Activated CD8-positive, alpha-beta memory T cell treated with anti-CD3 and anti-CD28 coated beads, Interleukin-2, amount 10 ng/mL, durations not matched to agents 7 days and 5 days (primary cell): ENCODE data around the gene PRPF19. TPM values are rescaled to one million over a fixed set of nuclear protein-coding genes. Genes with fewer than 3 reads are reported as not detected.

Source experiments
- total RNA-seq, 2 experiments: library from RNA; stranded (reverse); gene quantifications; one replicate each; pipeline ENCODE4 v1.2.3, GENCODE V29; 2021

The PRPF19 gene
- total RNA-seq, 2 experiments from 2014 or later: 125 to 144 TPM

Other genes starting within 250 kb of the PRPF19 start
- not detected for gene MS4A8, start 207.0 kb downstream of the PRPF19 start, total RNA-seq
- gene MS4A18, start 181.9 kb downstream of the PRPF19 start, total RNA-seq: not detected
- not detected for gene MS4A15, start 149.7 kb downstream of the PRPF19 start, total RNA-seq
- not detected for gene MS4A10, start 121.3 kb downstream of the PRPF19 start, total RNA-seq
- 10 to 100 TPM; 26.5 to 40.8 TPM for gene CCDC86, start 64.5 kb downstream of the PRPF19 start, total RNA-seq
- 1 to 10 TPM; 1.1 to 3.7 TPM for gene PTGDR2, start 50.6 kb downstream of the PRPF19 start, total RNA-seq
- not detected for gene ZP1, start 39.0 kb downstream of the PRPF19 start, total RNA-seq
- 100 to 1,000 TPM; 106 to 121 TPM for gene TMEM109, start 7.6 kb upstream of the PRPF19 start, total RNA-seq
- gene TMEM132A, start 17.9 kb upstream of the PRPF19 start, total RNA-seq: under 1 TPM; 0.52 to 0.93 TPM
- under 1 TPM; 0.30 to 0.96 TPM for gene SLC15A3, start 45.6 kb upstream of the PRPF19 start, total RNA-seq
- 100 to 1,000 TPM; 152 to 181 TPM for gene CD6, start 65.1 kb upstream of the PRPF19 start, total RNA-seq
- gene CD5, start 195.9 kb upstream of the PRPF19 start, total RNA-seq: 100 to 1,000 TPM; 134 to 152 TPM